HEK293T (cell line): Measurements from ENCODE around the gene TCAIM.

Source experiments
- ARNT ChIP-seq: fragments of 450-650 bp; IDR thresholded peaks from 2 replicates; pipeline ENCODE4 v1.6.1; 2017; ENCODE audit warnings: mild to moderate bottlenecking
- CTBP1 ChIP-seq: fragments of 450-650 bp; IDR thresholded peaks from 2 replicates; pipeline ENCODE4 v1.6.1; 2016; ENCODE audit warnings: borderline replicate concordance
- ELF4 ChIP-seq: fragments of 450-650 bp; IDR thresholded peaks from 2 replicates; pipeline ENCODE4 v1.6.1; 2017; ENCODE audit warnings: antibody characterized with exemption
- FOXA1 ChIP-seq: fragments of 450-650 bp; IDR thresholded peaks from 2 replicates; pipeline ENCODE4 v1.6.1; 2016; ENCODE audit warnings: mild to moderate bottlenecking
- NFRKB ChIP-seq: fragments of 450-650 bp; IDR thresholded peaks from 2 replicates; pipeline ENCODE4 v1.6.1; 2016; ENCODE audit warnings: mild to moderate bottlenecking, moderate library complexity
- SP1 ChIP-seq: fragments of 450-650 bp; IDR thresholded peaks from 2 replicates; pipeline ENCODE4 v1.6.1; 2017
- ZNF384 ChIP-seq: fragments of 450-650 bp; IDR thresholded peaks from 2 replicates; pipeline ENCODE4 v1.6.1; 2016

DNA sequence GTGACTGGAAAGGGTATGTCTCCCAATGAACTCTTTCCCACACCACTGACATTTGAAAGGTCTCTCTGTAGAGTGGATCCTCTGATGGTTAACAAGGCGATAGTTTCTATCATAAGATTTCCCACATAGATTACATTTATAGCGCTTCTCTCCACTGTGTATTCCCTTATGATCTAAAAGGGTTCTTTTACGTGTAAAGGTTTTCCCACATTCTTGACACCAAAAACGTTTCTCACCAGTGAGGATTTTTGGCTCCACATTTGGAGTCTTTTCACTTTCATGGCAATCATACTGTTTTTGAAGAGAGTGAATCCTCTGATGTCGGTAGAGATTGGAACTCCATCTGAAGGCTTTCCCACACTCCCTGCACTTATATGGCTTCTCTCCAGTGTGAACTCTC lies 108.4 kb downstream of the TCAIM start:
- TF ChIP-seq NFRKB, result no peak
- TF ChIP-seq ARNT, result no peak
- no peak for TF ChIP-seq CTBP1
- TF ChIP-seq SP1, result no peak
- TF ChIP-seq FOXA1, result no peak
- TF ChIP-seq ZNF384, result no peak
- TF ChIP-seq ELF4, result no peak
